NCI-H1105 treated with DMSO at 0.1 percent for 48 hours (cell line): Measurements from ENCODE around the gene TMEM201.

Source experiments
- DNase-seq: peaks from one replicate; lab custom pipeline; 2025; lab: John Stamatoyannopoulos, UW

Gene TMEM201

DNA sequence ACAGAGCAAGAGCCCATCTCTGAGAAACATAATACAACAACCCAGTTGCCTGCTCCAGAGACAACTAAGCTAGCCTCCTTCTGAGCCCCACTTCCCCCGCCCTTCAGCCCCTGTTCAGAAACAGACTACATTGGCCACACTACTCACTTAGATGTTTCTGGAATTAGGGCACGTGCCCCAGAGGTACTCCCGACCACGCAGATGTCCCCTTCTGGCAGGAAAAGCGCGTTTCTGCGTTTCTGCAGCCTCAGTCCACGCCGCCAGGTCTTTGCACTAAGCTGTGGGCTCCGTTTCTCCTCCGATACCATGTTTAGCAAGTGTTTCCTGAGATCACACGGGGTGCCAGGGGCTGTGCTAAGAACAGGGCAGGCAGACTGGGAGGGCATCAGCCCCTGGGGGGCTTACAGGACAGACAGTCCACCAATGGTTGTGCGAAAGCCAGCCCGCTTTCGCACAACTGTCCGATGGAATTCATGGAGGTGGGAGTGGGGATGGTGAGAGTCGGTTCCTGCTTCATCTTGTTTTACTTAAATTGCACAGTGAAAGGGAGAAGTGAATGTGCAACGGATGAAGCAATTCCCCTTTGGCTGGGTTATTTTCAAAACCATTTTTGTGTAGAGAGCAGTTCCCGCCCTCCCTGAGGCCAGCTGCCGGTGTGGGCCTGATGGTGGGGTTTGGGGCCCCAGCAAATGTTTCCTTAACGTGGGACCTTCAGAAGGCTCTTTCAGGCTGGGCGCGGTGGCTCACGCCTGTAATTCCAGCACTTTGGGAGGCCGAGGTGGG lies 65.5 kb downstream of the TMEM201 start:
- DNase-seq: no peak

DNA sequence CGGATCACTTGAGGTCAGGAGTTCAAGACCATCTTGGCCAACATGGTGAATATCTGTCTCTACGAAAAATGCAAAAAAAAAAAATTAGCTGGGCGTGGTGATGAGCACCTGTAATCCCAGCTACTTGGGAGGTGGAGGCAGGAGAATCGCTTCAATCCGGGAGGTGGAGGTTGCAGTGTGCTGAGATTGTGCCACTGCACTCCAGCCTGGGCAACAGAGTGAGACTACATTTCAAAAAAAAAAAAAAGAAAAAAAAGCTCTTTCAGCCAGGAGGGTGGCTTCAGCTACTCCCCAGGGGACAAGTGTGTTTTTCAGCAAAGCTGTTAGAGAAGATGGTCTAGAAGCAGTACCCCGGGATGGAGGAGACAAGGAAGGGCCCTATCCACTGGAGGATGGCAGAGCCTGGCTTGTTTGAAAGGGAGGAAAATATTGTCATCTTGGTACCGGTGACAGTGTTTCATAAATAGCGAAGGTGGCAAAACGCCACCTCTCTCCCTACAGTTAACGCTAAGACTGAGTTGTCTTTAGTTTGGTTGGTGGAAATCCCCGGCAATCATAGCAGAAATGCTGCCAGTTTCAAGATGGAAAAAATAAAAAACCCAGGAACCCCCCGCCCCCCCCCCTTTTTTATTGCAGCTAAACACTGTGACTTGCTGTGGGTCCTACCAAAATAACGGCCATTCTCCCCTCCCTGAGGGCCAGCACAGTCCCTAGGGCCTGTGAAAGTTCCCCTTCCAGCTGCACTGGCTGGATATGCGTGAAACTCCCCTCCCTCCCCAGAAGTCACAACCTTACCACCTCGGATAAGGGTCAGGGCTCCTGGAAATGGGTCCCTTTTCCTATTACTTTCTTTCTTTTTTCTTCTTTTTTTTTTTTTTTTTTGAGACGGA lies 66.4 kb downstream of the TMEM201 start:
- DNase-seq: no peak

DNA sequence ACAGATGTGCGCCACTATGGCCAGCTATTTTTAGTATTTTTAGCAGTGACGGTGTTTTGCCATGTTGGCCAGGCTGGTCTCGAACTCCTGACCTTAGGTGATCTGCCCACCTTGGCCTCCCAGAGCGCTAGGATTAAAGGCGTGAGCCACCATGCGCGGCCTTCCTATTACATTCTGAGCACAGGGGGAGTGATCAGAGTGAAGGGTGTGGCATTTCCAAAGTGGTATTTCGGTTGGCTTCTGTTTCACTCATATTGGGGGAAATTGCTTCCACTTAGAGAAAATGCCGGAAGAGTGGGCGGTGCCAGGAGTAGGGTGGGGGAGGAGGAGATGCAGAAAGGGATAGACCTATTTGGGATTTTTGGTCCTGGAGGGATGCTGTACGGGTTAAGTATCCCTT lies 67.1 kb downstream of the TMEM201 start:
- DNase-seq: no peak

DNA sequence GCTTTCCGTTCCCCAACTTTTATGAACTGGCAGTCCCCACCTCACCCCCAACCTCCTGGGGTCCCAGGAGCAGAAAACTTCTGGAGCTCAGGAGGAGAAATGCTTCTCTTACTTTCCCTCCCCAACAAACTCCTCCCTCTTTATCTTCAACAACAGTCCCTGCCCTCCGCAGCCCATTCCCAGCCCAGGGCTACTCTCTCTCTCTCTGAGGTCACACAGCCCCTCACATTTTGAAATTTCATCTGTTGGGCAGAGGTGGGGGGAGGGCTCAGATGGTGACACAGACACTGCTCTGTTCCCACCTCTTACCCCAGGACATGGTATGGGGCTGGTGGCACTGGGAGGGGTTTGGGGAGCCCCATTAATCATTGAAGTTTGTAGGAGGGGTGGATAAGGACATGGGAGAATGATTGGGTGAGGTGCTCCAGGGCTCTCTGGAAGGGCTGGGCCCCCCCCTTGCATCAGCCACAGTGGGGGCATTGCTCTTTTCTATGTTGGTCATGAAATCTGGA lies 68.9 kb downstream of the TMEM201 start:
- no peak for DNase-seq

DNA sequence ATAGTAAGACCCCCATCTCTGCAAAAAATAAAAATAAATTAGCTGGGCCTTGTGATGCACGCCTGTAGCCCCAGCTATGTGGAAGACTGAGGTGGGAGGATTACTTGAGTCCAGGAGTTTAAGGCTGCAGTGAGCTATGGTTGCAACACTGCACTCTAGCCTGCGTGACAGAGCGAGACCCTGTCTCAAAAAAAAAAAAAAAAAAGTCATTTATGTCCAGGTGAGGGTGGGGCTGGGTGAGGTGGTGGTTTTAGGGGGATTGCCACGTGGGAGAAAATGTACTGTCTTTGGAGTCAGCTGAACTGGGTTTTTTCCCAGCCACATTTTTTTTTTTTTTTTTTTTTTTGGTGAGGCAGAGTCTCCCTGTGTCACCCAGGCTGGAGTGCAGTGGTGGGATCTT lies 69.5 kb downstream of the TMEM201 start:
- DNase-seq: no peak

DNA sequence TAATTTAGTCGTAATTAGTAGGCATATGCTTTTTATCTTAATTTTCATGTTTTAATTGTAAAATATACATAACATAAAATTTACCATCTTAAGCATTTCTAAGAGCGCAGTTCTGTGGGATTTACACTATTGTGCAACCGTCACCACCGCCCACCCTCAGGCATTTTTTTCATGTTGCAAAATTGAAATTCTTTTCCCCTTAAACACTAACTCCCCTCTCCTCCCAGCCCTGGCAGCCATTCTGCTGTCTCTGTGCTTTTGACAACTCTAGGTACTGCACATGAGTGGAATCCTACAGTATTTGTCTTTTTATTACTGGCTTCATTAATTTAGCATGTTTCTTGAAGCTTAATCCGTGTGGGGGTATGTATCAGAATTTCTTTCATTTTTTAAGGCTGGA lies 70.6 kb downstream of the TMEM201 start:
- no peak for DNase-seq

DNA sequence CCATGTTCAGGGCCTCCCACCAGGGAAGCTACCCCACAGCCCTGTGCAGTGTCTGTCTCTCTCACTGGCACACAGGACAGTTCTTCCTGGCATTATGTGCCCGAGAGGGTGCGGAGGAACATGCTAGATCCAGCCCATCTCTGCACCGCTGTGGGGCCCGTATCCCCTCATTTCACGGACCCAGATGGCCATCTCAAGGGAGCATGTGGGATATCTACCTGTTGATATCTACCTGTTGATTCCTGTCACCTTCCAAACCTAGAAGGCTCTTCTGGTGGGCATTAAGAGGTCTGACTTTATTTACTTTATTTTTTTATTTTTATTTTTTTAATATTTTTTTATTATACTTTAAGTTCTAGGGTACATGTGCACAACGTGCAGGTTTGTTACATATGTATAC lies 74.5 kb downstream of the TMEM201 start:
- DNase-seq: no peak
